HEK293T (cell line): ENCODE data around the gene STAT4.

Source experiments
- ARNT ChIP-seq: fragments of 450-650 bp; IDR thresholded peaks from 2 replicates; pipeline ENCODE4 v1.6.1; 2017; ENCODE audit warnings: mild to moderate bottlenecking
- BHLHE40 ChIP-seq: fragments of 450-650 bp; IDR thresholded peaks from 2 replicates; pipeline ENCODE4 v1.6.1; 2016; ENCODE audit warnings: mild to moderate bottlenecking, moderate library complexity, borderline replicate concordance
- FOXA1 ChIP-seq: fragments of 450-650 bp; IDR thresholded peaks from 2 replicates; pipeline ENCODE4 v1.6.1; 2016; ENCODE audit warnings: mild to moderate bottlenecking
- FOXK2 ChIP-seq: fragments of 450-650 bp; IDR thresholded peaks from 2 replicates; pipeline ENCODE4 v1.6.1; 2016; ENCODE audit warnings: mild to moderate bottlenecking
- FOXM1 ChIP-seq: fragments of 450-650 bp; IDR thresholded peaks from 2 replicates; pipeline ENCODE4 v1.6.1; 2017; ENCODE audit warnings: mild to moderate bottlenecking, borderline replicate concordance
- HDGF ChIP-seq: fragments of 450-650 bp; IDR thresholded peaks from 2 replicates; pipeline ENCODE4 v1.6.1; 2017; ENCODE audit warnings: antibody characterized with exemption, borderline replicate concordance
- PKNOX1 ChIP-seq: fragments of 450-650 bp; IDR thresholded peaks from 2 replicates; pipeline ENCODE4 v1.6.1; 2016
- SP1 ChIP-seq: fragments of 450-650 bp; IDR thresholded peaks from 2 replicates; pipeline ENCODE4 v1.6.1; 2017
- SUZ12 ChIP-seq: fragments of 450-650 bp; IDR thresholded peaks from 2 replicates; pipeline ENCODE4 v1.6.1; 2016; ENCODE audit warnings: mild to moderate bottlenecking
- TARDBP ChIP-seq: fragments of 450-650 bp; IDR thresholded peaks from 2 replicates; pipeline ENCODE4 v1.6.1; 2016

GRCh38 chr2:191001032-191001431 is 149.8 kb downstream of the STAT4 start:
- TF ChIP-seq PKNOX1 (no peak), SP1 (no peak), BHLHE40 (no peak), ARNT (no peak), FOXM1 (no peak), SUZ12 (no peak), TARDBP (no peak), FOXA1 (no peak), HDGF (no peak), FOXK2 (no peak)
